ENCODE measurements around the gene ULK4. TPM values are rescaled to one million over a fixed set of nuclear protein-coding genes. Genes with fewer than 3 reads are reported as not detected.

The ULK4 gene
- polyA plus RNA-seq, 1 donor from 2014 or later: 7.2 TPM

DNA sequence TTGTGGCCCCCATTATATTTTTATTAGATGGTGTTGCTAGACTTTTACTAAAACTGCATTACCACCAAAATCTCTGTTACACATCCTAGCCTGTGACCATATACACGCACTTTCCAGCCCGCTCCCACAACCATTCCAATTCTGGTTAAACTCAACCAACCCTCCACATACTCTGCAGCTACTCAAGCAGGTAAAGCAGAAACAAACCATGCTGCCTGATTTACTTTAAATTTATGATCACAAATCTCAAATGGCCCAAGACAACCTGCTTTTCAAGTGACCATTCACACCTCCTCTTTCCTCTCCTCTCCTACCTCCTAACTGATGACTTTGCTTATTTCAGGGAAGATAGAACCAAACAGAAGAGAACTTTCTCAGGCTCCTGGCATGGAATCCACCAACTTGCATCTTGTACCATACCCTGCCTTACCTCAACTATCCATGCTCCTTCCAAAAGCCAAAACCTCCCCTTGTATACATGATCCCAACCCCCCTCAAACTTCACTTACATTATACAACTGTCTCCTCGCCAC lies 18.5 kb downstream of the ULK4 start:
- H4K20me1 ChIP-seq (ENCODE audit: insufficient read depth): no peaks in the 10 kb centered on the region
- no peak overlapping the region for H2AFZ ChIP-seq (ENCODE audit: low read depth, low read length)
- no peaks in the 10 kb centered on the region for H3K9me3 ChIP-seq (ENCODE audit: low read length)
- H3K9ac ChIP-seq (ENCODE audit: low read length): no peak overlapping the region
- no peak overlapping the region for H3K27ac ChIP-seq (ENCODE audit: low read length)
- no peaks in the 10 kb centered on the region for H3K27me3 ChIP-seq (ENCODE audit: insufficient read depth, low read depth, low read length)
- no peaks in the 10 kb centered on the region for H3K79me2 ChIP-seq (replicated peaks; ENCODE audit: insufficient read depth, low read length)
- no peak overlapping the region for H3K4me3 ChIP-seq (ENCODE audit: low read length)
- TF ChIP-seq RAD21 (conservative IDR thresholded peaks at IDR 0.05) (no peak), REST (IDR thresholded peaks at IDR 0.05; ENCODE audit: borderline replicate concordance) (no peak), EP300 (conservative IDR thresholded peaks at IDR 0.05; ENCODE audit: poor library complexity, severe bottlenecking) (no peak), SMC3 (conservative IDR thresholded peaks at IDR 0.05; ENCODE audit: poor library complexity) (no peak), CTCF (IDR thresholded peaks at IDR 0.05; ENCODE audit: poor library complexity, severe bottlenecking) (no peak), POLR2AphosphoS5 (IDR thresholded peaks at IDR 0.05) (no peak), MXI1 (conservative IDR thresholded peaks at IDR 0.05; ENCODE audit: poor library complexity, severe bottlenecking) (no peak), TAF1 (IDR thresholded peaks at IDR 0.05; ENCODE audit: low read depth) (no peak), EZH2 (IDR thresholded peaks at IDR 0.05; ENCODE audit: borderline replicate concordance, insufficient read depth, low read length, poor library complexity, severe bottlenecking) (no peak)
- H3K36me3 ChIP-seq (ENCODE audit: insufficient read depth, low read length): no peaks in the 10 kb centered on the region
- no peaks in the 10 kb centered on the region for H3F3A ChIP-seq (ENCODE audit: insufficient read depth, low read length, poor library complexity, severe bottlenecking)
- no peaks in the 10 kb centered on the region for H3K9me2 ChIP-seq (ENCODE audit: insufficient read depth, low read length)
- H3K4me2 ChIP-seq (ENCODE audit: low read length): no peak overlapping the region

- Histone ChIP-seq H3K27ac (ENCODE audit: low read length) (no peak overlapping the region), H4K20me1 (ENCODE audit: insufficient read depth) (no peaks in the 10 kb centered on the region), H3K4me2 (ENCODE audit: low read length) (no peak overlapping the region), H3K36me3 (ENCODE audit: insufficient read depth, low read length) (no peaks in the 10 kb centered on the region), H3K27me3 (ENCODE audit: insufficient read depth, low read depth, low read length) (no peaks in the 10 kb centered on the region), H3K9me2 (ENCODE audit: insufficient read depth, low read length) (no peaks in the 10 kb centered on the region), H3K79me2 (replicated peaks; ENCODE audit: insufficient read depth, low read length) (no peaks in the 10 kb centered on the region), H2AFZ (ENCODE audit: low read depth, low read length) (no peak overlapping the region), H3K9ac (ENCODE audit: low read length) (no peak overlapping the region), H3F3A (ENCODE audit: insufficient read depth, low read length, poor library complexity, severe bottlenecking) (no peaks in the 10 kb centered on the region), H3K4me3 (ENCODE audit: low read length) (no peak overlapping the region), H3K9me3 (ENCODE audit: low read length) (no peaks in the 10 kb centered on the region)
- TF ChIP-seq EZH2 (IDR thresholded peaks at IDR 0.05; ENCODE audit: borderline replicate concordance, insufficient read depth, low read length, poor library complexity, severe bottlenecking) (no peak), SMC3 (conservative IDR thresholded peaks at IDR 0.05; ENCODE audit: poor library complexity) (no peak), RAD21 (conservative IDR thresholded peaks at IDR 0.05) (no peak), TAF1 (IDR thresholded peaks at IDR 0.05; ENCODE audit: low read depth) (no peak), MXI1 (conservative IDR thresholded peaks at IDR 0.05; ENCODE audit: poor library complexity, severe bottlenecking) (no peak)
Measured at GRCh38 chr3:41940393-41940792, 21.5 kb downstream of the ULK4 start.

Measured in neural cell (in vitro differentiated cells).